ENCODE results near the gene SART3. TPM values are rescaled to one million over a fixed set of nuclear protein-coding genes. Genes with fewer than 3 reads are reported as not detected.

Gene SART3
- total RNA-seq, 1 donor from 2014 or later: 24.9 TPM

- peaks cover 41% of the 10 kb centered on the region for H3K36me3 ChIP-seq
- H3K27ac ChIP-seq (replicated peaks): no peak overlapping the region
- H3K4me3 ChIP-seq: no peak overlapping the region
- no peaks in the 10 kb centered on the region for H3K9me3 ChIP-seq (replicated peaks)
- no peaks in the 10 kb centered on the region for H3K27me3 ChIP-seq (ENCODE audit: low read depth)
- no peak for DNase-seq
- TF ChIP-seq CTCF (IDR thresholded peaks at IDR 0.05; ENCODE audit: borderline replicate concordance): peak; percentile 42
- H3K4me1 ChIP-seq: peaks cover 34% of the 10 kb centered on the region
- intact Hi-C loops (cut with micrococcal nuclease): no loop called here
These were observed 10.0 kb upstream of the SART3 start for GRCh38 chr12:108570743-108571608.

DNA sequence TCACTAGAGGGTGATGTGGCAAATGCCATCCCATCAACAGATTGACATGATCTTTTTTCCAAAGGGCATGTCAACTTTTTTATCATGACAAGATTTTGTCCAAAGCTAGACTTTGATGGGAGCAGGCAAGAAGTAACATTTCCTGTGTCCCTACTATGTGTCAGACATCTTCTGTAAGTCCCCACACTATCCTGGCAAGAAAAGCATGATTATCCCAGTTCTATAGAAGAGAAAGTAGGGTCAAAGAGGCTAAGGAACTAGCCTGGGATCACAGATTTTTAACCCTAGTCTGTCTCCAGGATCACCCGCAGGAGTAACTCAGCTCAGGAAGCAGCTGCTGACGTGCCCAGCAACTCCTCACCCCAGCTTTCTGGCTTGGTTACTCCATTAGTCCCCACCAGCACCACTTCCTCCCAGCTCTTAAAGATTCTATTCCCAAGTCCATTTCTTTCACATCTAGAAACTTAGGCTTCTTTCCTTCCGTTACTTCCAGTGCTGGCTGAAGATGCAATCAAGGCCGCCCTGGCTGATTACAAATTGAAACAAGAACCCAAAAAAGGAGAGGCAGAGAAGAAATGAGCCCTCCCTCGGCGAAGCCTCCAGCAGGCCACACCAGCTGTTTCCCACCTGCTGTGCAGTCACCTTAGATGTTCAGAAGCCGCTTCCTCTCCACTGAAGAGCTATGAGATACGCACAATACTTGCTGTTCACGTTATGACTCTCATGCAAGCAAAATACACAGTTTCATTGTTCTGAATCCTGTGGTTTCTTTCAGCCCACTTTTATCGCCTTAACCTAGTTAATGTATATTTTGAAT is 7.6 kb upstream of the SART3 start:
- Histone ChIP-seq H3K36me3 (peaks cover 62% of the 10 kb centered on the region), H3K27me3 (ENCODE audit: low read depth) (no peaks in the 10 kb centered on the region), H3K4me1 (peaks cover 59% of the 10 kb centered on the region), H3K27ac (replicated peaks) (peak overlapping the region; percentile 66), H3K9me3 (replicated peaks) (no peaks in the 10 kb centered on the region), H3K4me3 (no peak overlapping the region)
- no peak for TF ChIP-seq CTCF (IDR thresholded peaks at IDR 0.05; ENCODE audit: borderline replicate concordance)
- no peak for DNase-seq
- intact Hi-C loops (cut with micrococcal nuclease): loop anchor here (5.0 kb wide), 1 partner anchor 49 kb away; no protein-coding TSS in a partner anchor

DNA sequence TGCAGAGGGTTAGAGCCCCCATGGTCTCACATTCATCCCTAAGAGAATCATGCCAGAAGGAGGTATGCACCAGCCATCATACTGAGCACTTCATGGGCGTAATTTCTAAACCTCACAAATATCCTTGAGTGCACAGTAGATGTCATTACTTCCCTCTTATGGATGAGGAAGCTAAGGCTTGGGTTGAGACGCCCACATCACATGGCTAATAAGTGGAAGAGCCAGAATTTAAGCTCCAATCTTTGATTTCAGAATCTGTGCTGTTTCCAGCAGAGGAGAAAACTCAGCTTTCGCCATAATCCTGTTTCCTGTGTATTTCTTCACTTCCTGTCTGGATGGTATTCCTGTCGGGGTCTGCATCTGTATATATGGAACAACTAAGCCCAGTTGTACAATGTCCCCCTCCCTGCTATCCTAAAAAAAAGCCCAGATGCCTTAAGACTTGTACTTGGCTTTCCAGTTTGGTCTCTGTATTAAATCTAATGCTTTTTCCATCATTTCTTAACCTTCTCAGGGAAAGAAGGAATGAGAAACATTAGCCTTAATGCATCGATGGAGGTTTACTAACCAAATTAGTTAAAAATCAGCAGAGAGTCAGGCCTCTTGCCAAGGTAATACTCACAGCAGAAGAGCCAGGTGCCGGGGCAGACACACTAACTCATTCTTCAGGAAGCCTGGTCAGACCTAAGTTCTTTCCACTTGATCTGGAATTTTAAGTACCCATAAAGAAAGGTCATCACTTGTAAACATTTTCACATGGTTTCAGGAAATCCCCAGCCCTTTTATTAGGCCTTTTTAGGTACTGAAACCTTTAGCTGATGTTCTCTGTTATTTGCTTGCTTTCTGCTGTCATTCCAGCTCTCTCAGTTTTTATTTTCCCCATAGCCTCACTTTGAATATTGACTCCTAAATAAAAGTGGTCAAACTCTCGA is 6.7 kb upstream of the SART3 start:
- Histone ChIP-seq H3K27me3 (ENCODE audit: low read depth) (no peaks in the 10 kb centered on the region), H3K4me1 (peaks cover 67% of the 10 kb centered on the region), H3K4me3 (no peak overlapping the region), H3K9me3 (replicated peaks) (no peaks in the 10 kb centered on the region), H3K27ac (replicated peaks) (peak overlapping the region; percentile 66), H3K36me3 (peaks cover 62% of the 10 kb centered on the region)
- DNase-seq: no peak
- no peak for TF ChIP-seq CTCF (IDR thresholded peaks at IDR 0.05; ENCODE audit: borderline replicate concordance)
- intact Hi-C loops (cut with micrococcal nuclease): loop anchor here (5.0 kb wide), 1 partner anchor 50 kb away; no protein-coding TSS in a partner anchor

DNA sequence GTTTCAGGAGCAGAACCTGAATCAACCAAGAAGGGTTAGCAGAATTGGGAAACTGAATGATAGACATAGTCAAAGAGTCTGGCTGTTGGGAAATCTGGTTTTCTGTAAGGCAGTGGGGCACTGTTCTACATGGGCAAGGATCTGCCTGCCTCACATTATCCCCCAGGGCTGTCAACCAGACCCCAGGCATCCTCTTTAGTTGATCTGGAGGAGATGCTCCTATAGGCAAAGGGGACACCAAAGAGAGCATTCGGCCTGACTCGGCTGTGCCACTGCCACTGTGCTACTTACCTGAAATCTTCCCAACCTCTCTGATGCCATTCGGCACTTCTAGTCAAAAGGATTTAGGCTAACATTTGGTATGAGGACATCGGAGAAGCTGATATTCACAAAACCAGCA is 5.5 kb upstream of the SART3 start:
- Histone ChIP-seq H3K4me3 (no peak overlapping the region), H3K27ac (replicated peaks) (peak overlapping the region; percentile 66), H3K36me3 (peaks cover 62% of the 10 kb centered on the region), H3K9me3 (replicated peaks) (no peaks in the 10 kb centered on the region), H3K4me1 (peaks cover 76% of the 10 kb centered on the region), H3K27me3 (ENCODE audit: low read depth) (no peaks in the 10 kb centered on the region)
- no peak for TF ChIP-seq CTCF (IDR thresholded peaks at IDR 0.05; ENCODE audit: borderline replicate concordance)
- intact Hi-C loops (cut with micrococcal nuclease): loop anchor here (5.0 kb wide), 1 partner anchor 51 kb away; no protein-coding TSS in a partner anchor
- DNase-seq: no peak
